Prostate gland (tissue), 2 donors: ENCODE measurements around the gene HIF1A. TPM values are rescaled to one million over a fixed set of nuclear protein-coding genes. Genes with fewer than 3 reads are reported as not detected.

ENCODE experiments used
- DNase-seq: peaks from one replicate; pipeline ENCODE4 v3.0.0-alpha.2; 2019; ENCODE audit warnings: low spot score
- H3K27ac ChIP-seq, 2 donors: fragments of 200-600 bp; sonication (generic); 2 replicates each; pipeline ENCODE4 v1.5.1; 2017 to 2019
- H3K27me3 ChIP-seq: fragments of 200-600 bp; sonication (generic); replicated peaks from 2 replicates; pipeline ENCODE4 v1.5.1; 2019; ENCODE audit not compliant: insufficient read depth
- H3K36me3 ChIP-seq, 2 donors: fragments of 200-600 bp; sonication (generic); 1 replicate in 1 of 2; 2 replicates in 1 of 2; pipeline versions ENCODE4 v1.5.1 to v1.8.1; 2017 to 2019
- H3K4me1 ChIP-seq: fragments of 200-600 bp; sonication (generic); replicated peaks from 2 replicates; pipeline ENCODE4 v1.5.1; 2019
- H3K4me3 ChIP-seq, 2 donors: fragments of 200-600 bp; sonication (generic); 2 replicates each; pipeline ENCODE4 v1.5.1; 2017 to 2019
- H3K9me3 ChIP-seq: fragments of 200-600 bp; sonication (generic); 2 replicates; pipeline ENCODE4 v1.5.1; 2017
- POLR2A ChIP-seq: fragments of 450-650 bp; IDR thresholded peaks from one replicate; pipeline ENCODE4 v1.6.1; 2016; ENCODE audit warnings: antibody characterized with exemption, mild to moderate bottlenecking
- POLR2AphosphoS5 ChIP-seq: sonication (generic); formaldehyde crosslinking; IDR thresholded peaks from one replicate; pipeline ENCODE4 v1.6.1; 2017; ENCODE audit warnings: antibody characterized with exemption
- WGBS: methylation state at CpG from one replicate; pipeline ENCODE4 v1.1.5; 2018; 5-methylcytosine and 5-hydroxymethylcytosine counted together
- intact Hi-C: fragments of 100-400 bp; cut with DNase I; formaldehyde crosslinking; loops from one replicate; pipeline ENCODE4 v1.14.2; 2022
- total RNA-seq, 2 donors: library from RNA; depleted of rRNA; stranded (reverse); fragments of >200 nt; gene quantifications; one replicate each; pipeline ENCODE4 v1.1.0, GENCODE V29; 2016
- TF ChIP-seq, protein P1 (sequence below), 4 experiments: fragments of 200-600 bp in 2 of 4; fragments of 450-650 bp in 2 of 4; sonication (generic) in 2 of 4; IDR thresholded peaks; 1 replicate in 3 of 4; 2 replicates in 1 of 4; pipeline ENCODE4 v1.5.1; 2016 to 2019; ENCODE audit warnings: antibody characterized with exemption in 4 of 4, mild to moderate bottlenecking in 2 of 4, moderate library complexity in 2 of 4

HIF1A gene
- total RNA-seq, 2 donors from 2014 or later, result 61.7 to 101 TPM

- H3K4me1 ChIP-seq, result no peaks in the 10 kb centered on the region
- H3K36me3 ChIP-seq, result no peaks in the 10 kb centered on the region
- H3K9me3 ChIP-seq, result no peaks in the 10 kb centered on the region
- WGBS, result 12% methylated on average over 5 of the region's 5 CpGs
- H3K27ac ChIP-seq, result peak overlapping the region in 1 of 2 donors; percentile 99
- H3K4me3 ChIP-seq, result peak overlapping the region; percentile 89 to 98
- no peaks in the 10 kb centered on the region for H3K27me3 ChIP-seq
- no peak for DNase-seq
- intact Hi-C loops, result loop anchor here (5.0 to 10.0 kb wide), 3 partner anchors 72 to 225 kb away; no protein-coding TSS in a partner anchor
- TF ChIP-seq POLR2A, result no peak
- TF ChIP-seq POLR2AphosphoS5, result no peak
- TF ChIP-seq, protein P1, sequence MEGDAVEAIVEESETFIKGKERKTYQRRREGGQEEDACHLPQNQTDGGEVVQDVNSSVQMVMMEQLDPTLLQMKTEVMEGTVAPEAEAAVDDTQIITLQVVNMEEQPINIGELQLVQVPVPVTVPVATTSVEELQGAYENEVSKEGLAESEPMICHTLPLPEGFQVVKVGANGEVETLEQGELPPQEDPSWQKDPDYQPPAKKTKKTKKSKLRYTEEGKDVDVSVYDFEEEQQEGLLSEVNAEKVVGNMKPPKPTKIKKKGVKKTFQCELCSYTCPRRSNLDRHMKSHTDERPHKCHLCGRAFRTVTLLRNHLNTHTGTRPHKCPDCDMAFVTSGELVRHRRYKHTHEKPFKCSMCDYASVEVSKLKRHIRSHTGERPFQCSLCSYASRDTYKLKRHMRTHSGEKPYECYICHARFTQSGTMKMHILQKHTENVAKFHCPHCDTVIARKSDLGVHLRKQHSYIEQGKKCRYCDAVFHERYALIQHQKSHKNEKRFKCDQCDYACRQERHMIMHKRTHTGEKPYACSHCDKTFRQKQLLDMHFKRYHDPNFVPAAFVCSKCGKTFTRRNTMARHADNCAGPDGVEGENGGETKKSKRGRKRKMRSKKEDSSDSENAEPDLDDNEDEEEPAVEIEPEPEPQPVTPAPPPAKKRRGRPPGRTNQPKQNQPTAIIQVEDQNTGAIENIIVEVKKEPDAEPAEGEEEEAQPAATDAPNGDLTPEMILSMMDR (IDR thresholded peaks at IDR 0.05), result no peak
Observed at GRCh38 chr14:61696753-61697318, 1.5 kb downstream of the HIF1A start.

- H3K4me1 ChIP-seq, result no peaks in the 10 kb centered on the region
- TF ChIP-seq POLR2A, result no peak
- no peak for TF ChIP-seq POLR2AphosphoS5
- TF ChIP-seq, protein P1 (IDR thresholded peaks at IDR 0.05), result no peak
- 47% methylated on average over 2 of the region's 2 CpGs for WGBS
- H3K27ac ChIP-seq, result peak overlapping the region in 1 of 2 donors; percentile 17
- H3K36me3 ChIP-seq, result no peaks in the 10 kb centered on the region
- no peak for DNase-seq
- peak overlapping the region in 1 of 2 donors; percentile 89 for H3K4me3 ChIP-seq
- no peaks in the 10 kb centered on the region for H3K9me3 ChIP-seq
- intact Hi-C loops, result loop anchor here (5.0 to 10.0 kb wide), 3 partner anchors 74 to 226 kb away; no protein-coding TSS in a partner anchor
- H3K27me3 ChIP-seq, result no peaks in the 10 kb centered on the region
Observed at GRCh38 chr14:61698206-61698980, 3.1 kb downstream of the HIF1A start.

- no peaks in the 10 kb centered on the region for H3K27me3 ChIP-seq
- no peaks in the 10 kb centered on the region for H3K9me3 ChIP-seq
- WGBS, result 57% methylated on average over 6 of the region's 6 CpGs
- no peaks in the 10 kb centered on the region for H3K36me3 ChIP-seq
- intact Hi-C loops, result loop anchor here (5.0 to 10.0 kb wide), 3 partner anchors 74 to 227 kb away; no protein-coding TSS in a partner anchor
- DNase-seq, result no peak
- H3K27ac ChIP-seq, result no peak overlapping the region
- H3K4me3 ChIP-seq, result no peak overlapping the region
- TF ChIP-seq POLR2A, result no peak
- TF ChIP-seq, protein P1 (IDR thresholded peaks at IDR 0.05), result no peak
- no peaks in the 10 kb centered on the region for H3K4me1 ChIP-seq
Observed at GRCh38 chr14:61699027-61699426, 3.7 kb downstream of the HIF1A start.

- intact Hi-C loops, result no loop called here
- H3K36me3 ChIP-seq, result no peaks in the 10 kb centered on the region
- no peaks in the 10 kb centered on the region for H3K27me3 ChIP-seq
- no peak for TF ChIP-seq POLR2A
- no peak for TF ChIP-seq POLR2AphosphoS5
- TF ChIP-seq, protein P1 (IDR thresholded peaks at IDR 0.05), result no peak
- no peaks in the 10 kb centered on the region for H3K4me1 ChIP-seq
- DNase-seq, result no peak
- H3K4me3 ChIP-seq, result no peak overlapping the region
- H3K9me3 ChIP-seq, result no peaks in the 10 kb centered on the region
- WGBS, result 72% methylated on average over 2 of the region's 2 CpGs
- no peak overlapping the region for H3K27ac ChIP-seq
Observed at GRCh38 chr14:61700104-61700886, 5.0 kb downstream of the HIF1A start.
